NCI-H748 treated with DMSO at 0.1 percent for 48 hours (cell line): Measurements from ENCODE around the gene RNU1-4.
"Not testable (repeated sequence)": the region's sequence is repeated elsewhere in the genome, so short reads cannot be mapped to it uniquely, and the experiment has no call there.

Experiments used
- DNase-seq: peaks from one replicate; lab custom pipeline; 2025; lab: John Stamatoyannopoulos, UW

Gene RNU1-4

GRCh38 chr1:16728243-16728949 lies 11.9 kb upstream of the RNU1-4 start:
- not testable (repeated sequence) for DNase-seq

- DNase-seq, result not testable (repeated sequence)
Measured at GRCh38 chr1:16732254-16732896, 7.9 kb upstream of the RNU1-4 start.

- not testable (repeated sequence) for DNase-seq
Measured at GRCh38 chr1:16741230-16741629, 914 bp downstream of the RNU1-4 start.

- DNase-seq, result not testable (repeated sequence)
Measured at GRCh38 chr1:16747660-16748059, 7.3 kb downstream of the RNU1-4 start.

GRCh38 chr1:16748710-16749109 lies 8.4 kb downstream of the RNU1-4 start:
- DNase-seq, result not testable (repeated sequence)

GRCh38 chr1:16749910-16750888 lies 9.9 kb downstream of the RNU1-4 start:
- not testable (repeated sequence) for DNase-seq

GRCh38 chr1:16752770-16753169 lies 12.5 kb downstream of the RNU1-4 start:
- not testable (repeated sequence) for DNase-seq

- DNase-seq, result not testable (repeated sequence)
Measured at GRCh38 chr1:16755385-16755784, 15.1 kb downstream of the RNU1-4 start.

- not testable (repeated sequence) for DNase-seq
Measured at GRCh38 chr1:16755932-16756331, 15.6 kb downstream of the RNU1-4 start.

- not testable (repeated sequence) for DNase-seq
Measured at GRCh38 chr1:16757574-16757973, 17.3 kb downstream of the RNU1-4 start.

- DNase-seq, result not testable (repeated sequence)
Measured at GRCh38 chr1:16758060-16758459, 17.7 kb downstream of the RNU1-4 start.

GRCh38 chr1:16759041-16759493 lies 18.8 kb downstream of the RNU1-4 start:
- DNase-seq, result not testable (repeated sequence)

GRCh38 chr1:16759650-16760455 lies 19.5 kb downstream of the RNU1-4 start:
- DNase-seq, result not testable (repeated sequence)

- DNase-seq, result not testable (repeated sequence)
Measured at GRCh38 chr1:16760456-16760765, 20.1 kb downstream of the RNU1-4 start.

GRCh38 chr1:16760801-16761200 lies 20.5 kb downstream of the RNU1-4 start:
- DNase-seq, result not testable (repeated sequence)

GRCh38 chr1:16764248-16764819 lies 24.0 kb downstream of the RNU1-4 start:
- DNase-seq, result not testable (repeated sequence)

- not testable (repeated sequence) for DNase-seq
Measured at GRCh38 chr1:16764820-16765655, 24.7 kb downstream of the RNU1-4 start.

- DNase-seq, result not testable (repeated sequence)
Measured at GRCh38 chr1:16765731-16766605, 25.7 kb downstream of the RNU1-4 start.

- not testable (repeated sequence) for DNase-seq
Measured at GRCh38 chr1:16766689-16767256, 26.5 kb downstream of the RNU1-4 start.
